ENCODE data around the gene GRM7. TPM values are rescaled to one million over a fixed set of nuclear protein-coding genes. Genes with fewer than 3 reads are reported as not detected.

GRM7 gene
- total and polyA plus RNA-seq, 2 experiments from 2014 or later: 1.7 to 2.7 TPM

DNA sequence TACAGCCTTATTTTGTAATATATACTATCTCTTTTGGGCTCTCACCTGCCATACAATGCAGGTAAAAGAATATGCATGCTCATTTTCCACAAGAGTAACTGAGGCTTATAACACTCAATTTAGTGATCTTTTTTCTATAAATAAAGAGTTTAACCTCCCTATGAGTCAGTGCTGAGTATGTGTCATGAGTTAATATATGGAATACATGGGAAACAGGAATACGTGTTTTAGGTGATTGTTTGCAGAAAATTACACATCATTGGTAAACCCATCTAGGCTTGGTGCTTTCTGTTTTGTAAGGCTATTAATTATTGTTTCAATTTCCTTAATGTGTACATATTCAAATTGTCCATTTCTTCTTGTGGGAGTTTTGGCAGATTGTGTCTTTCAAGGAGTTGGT is 411.3 kb downstream of the GRM7 start:
- Histone ChIP-seq H3K36me3 (replicated peaks; ENCODE audit: insufficient read depth, low read depth) (no peaks in the 10 kb centered on the region), H3K9me3 (ENCODE audit: low read depth) (no peaks in the 10 kb centered on the region), H4K20me1 (ENCODE audit: insufficient read depth, poor library complexity, severe bottlenecking) (no peaks in the 10 kb centered on the region), H3K4me3 (no peak overlapping the region), H2AFZ (no peak overlapping the region), H3K9me2 (replicated peaks; ENCODE audit: insufficient read depth) (no peaks in the 10 kb centered on the region), H3K4me2 (no peak overlapping the region), H3K79me2 (no peaks in the 10 kb centered on the region), H3K4me1 (ENCODE audit: insufficient read depth) (no peaks in the 10 kb centered on the region), H3K27me3 (no peaks in the 10 kb centered on the region), H3K27ac (no peak overlapping the region)
- 73% methylated on average over 1 of the region's 1 CpG for WGBS (ENCODE audit: low lambda C conversion rate, missing lambda C conversion rate)
- TF ChIP-seq EZH2phosphoT487 (IDR thresholded peaks at IDR 0.05; ENCODE audit: low read depth, severe bottlenecking, unreplicated experiment): no peak
- no peak for TF ChIP-seq EZH2 (IDR thresholded peaks at IDR 0.05; ENCODE audit: borderline replicate concordance)
- TF ChIP-seq, protein P1, sequence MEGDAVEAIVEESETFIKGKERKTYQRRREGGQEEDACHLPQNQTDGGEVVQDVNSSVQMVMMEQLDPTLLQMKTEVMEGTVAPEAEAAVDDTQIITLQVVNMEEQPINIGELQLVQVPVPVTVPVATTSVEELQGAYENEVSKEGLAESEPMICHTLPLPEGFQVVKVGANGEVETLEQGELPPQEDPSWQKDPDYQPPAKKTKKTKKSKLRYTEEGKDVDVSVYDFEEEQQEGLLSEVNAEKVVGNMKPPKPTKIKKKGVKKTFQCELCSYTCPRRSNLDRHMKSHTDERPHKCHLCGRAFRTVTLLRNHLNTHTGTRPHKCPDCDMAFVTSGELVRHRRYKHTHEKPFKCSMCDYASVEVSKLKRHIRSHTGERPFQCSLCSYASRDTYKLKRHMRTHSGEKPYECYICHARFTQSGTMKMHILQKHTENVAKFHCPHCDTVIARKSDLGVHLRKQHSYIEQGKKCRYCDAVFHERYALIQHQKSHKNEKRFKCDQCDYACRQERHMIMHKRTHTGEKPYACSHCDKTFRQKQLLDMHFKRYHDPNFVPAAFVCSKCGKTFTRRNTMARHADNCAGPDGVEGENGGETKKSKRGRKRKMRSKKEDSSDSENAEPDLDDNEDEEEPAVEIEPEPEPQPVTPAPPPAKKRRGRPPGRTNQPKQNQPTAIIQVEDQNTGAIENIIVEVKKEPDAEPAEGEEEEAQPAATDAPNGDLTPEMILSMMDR (IDR thresholded peaks at IDR 0.05; ENCODE audit: poor library complexity): no peak
- no peak for DNase-seq (ENCODE audit: low spot score)

GRCh38 chr3:7275396-7275795 is 414.5 kb downstream of the GRM7 start:
- Histone ChIP-seq H3K27ac (no peak overlapping the region), H3K9me2 (replicated peaks; ENCODE audit: insufficient read depth) (no peaks in the 10 kb centered on the region), H4K20me1 (ENCODE audit: insufficient read depth, poor library complexity, severe bottlenecking) (no peaks in the 10 kb centered on the region), H3K36me3 (replicated peaks; ENCODE audit: insufficient read depth, low read depth) (no peaks in the 10 kb centered on the region), H3K79me2 (no peaks in the 10 kb centered on the region), H2AFZ (no peak overlapping the region), H3K4me3 (no peak overlapping the region), H3K27me3 (no peaks in the 10 kb centered on the region), H3K9me3 (ENCODE audit: low read depth) (no peaks in the 10 kb centered on the region), H3K4me1 (ENCODE audit: insufficient read depth) (no peaks in the 10 kb centered on the region), H3K4me2 (no peak overlapping the region)
- TF ChIP-seq, protein P1 (IDR thresholded peaks at IDR 0.05; ENCODE audit: poor library complexity): no peak
- TF ChIP-seq EZH2 (IDR thresholded peaks at IDR 0.05; ENCODE audit: borderline replicate concordance) (no peak), EZH2phosphoT487 (IDR thresholded peaks at IDR 0.05; ENCODE audit: low read depth, severe bottlenecking, unreplicated experiment) (no peak)
- no peak for DNase-seq (ENCODE audit: low spot score)
- 86% methylated on average over 2 of the region's 2 CpGs for WGBS (ENCODE audit: low lambda C conversion rate, missing lambda C conversion rate)

DNA sequence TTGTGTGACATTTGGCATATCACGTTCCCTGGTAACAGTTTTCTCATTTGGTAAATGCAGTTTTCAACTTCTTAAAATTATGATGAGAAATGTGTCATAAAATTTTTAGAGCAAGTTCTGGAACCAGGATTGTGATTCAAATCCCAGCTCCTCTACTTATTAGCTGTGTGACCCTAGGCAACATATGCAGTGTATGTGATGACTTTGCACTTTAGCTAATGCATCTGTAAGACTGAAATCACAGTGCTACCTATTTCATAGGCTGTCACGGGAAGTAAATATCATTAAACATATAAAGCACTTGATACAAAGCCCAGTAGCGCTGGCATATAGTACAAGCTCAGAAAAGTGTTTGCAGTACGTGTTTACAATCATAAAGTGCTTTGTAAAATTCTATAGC is 419.4 kb downstream of the GRM7 start:
- WGBS (ENCODE audit: low lambda C conversion rate, missing lambda C conversion rate): 81% methylated on average over 4 of the region's 4 CpGs
- no peaks in the 10 kb centered on the region for H3K4me1 ChIP-seq (ENCODE audit: insufficient read depth)
- no peak for DNase-seq (ENCODE audit: low spot score)
- no peak overlapping the region for H3K4me2 ChIP-seq
- no peaks in the 10 kb centered on the region for H4K20me1 ChIP-seq (ENCODE audit: insufficient read depth, poor library complexity, severe bottlenecking)
- no peaks in the 10 kb centered on the region for H3K9me2 ChIP-seq (replicated peaks; ENCODE audit: insufficient read depth)
- no peak overlapping the region for H2AFZ ChIP-seq
- H3K79me2 ChIP-seq: no peaks in the 10 kb centered on the region
- H3K27me3 ChIP-seq: no peaks in the 10 kb centered on the region
- no peaks in the 10 kb centered on the region for H3K9me3 ChIP-seq (ENCODE audit: low read depth)
- TF ChIP-seq EZH2 (IDR thresholded peaks at IDR 0.05; ENCODE audit: borderline replicate concordance) (no peak), EZH2phosphoT487 (IDR thresholded peaks at IDR 0.05; ENCODE audit: low read depth, severe bottlenecking, unreplicated experiment) (no peak)
- TF ChIP-seq, protein P1 (IDR thresholded peaks at IDR 0.05; ENCODE audit: poor library complexity): no peak
- no peaks in the 10 kb centered on the region for H3K36me3 ChIP-seq (replicated peaks; ENCODE audit: insufficient read depth, low read depth)
- H3K27ac ChIP-seq: no peak overlapping the region
- H3K4me3 ChIP-seq: no peak overlapping the region

DNA sequence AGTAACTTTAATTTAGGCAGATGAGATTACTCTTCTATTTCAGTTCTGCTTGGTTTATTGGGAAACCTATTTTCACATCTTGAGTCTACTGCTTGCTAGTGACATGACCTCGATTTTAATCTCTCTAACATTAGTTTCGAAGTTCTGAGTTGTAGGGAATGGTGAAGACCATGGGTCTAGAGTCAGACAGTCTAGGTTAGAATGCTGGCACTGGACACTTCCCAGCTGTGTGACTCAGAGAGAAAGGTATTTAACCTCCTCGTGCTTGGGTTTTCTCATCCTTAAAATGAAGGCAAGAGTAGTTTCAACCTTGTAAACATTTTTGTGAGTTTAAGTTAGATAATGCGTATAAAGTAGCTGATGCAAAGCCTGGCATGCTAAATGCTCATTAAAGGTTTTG is 422.1 kb downstream of the GRM7 start:
- H2AFZ ChIP-seq: no peak overlapping the region

More for the DNA sequence above, 422.1 kb downstream of the GRM7 start:
- Histone ChIP-seq H3K9me2 (replicated peaks; ENCODE audit: insufficient read depth) (no peaks in the 10 kb centered on the region), H3K27ac (no peak overlapping the region), H3K36me3 (replicated peaks; ENCODE audit: insufficient read depth, low read depth) (no peaks in the 10 kb centered on the region), H3K4me1 (ENCODE audit: insufficient read depth) (no peaks in the 10 kb centered on the region), H3K4me3 (no peak overlapping the region), H3K27me3 (no peaks in the 10 kb centered on the region), H3K9me3 (ENCODE audit: low read depth) (no peaks in the 10 kb centered on the region), H4K20me1 (ENCODE audit: insufficient read depth, poor library complexity, severe bottlenecking) (no peaks in the 10 kb centered on the region), H3K4me2 (no peak overlapping the region), H3K79me2 (no peaks in the 10 kb centered on the region)
- whole genome bisulfite sequencing (ENCODE audit: low lambda C conversion rate, missing lambda C conversion rate): 66% methylated on average over 4 of the region's 4 CpGs
- DNase-seq (ENCODE audit: low spot score): no peak
- TF ChIP-seq, protein P1 (IDR thresholded peaks at IDR 0.05; ENCODE audit: poor library complexity): no peak
- TF ChIP-seq EZH2phosphoT487 (IDR thresholded peaks at IDR 0.05; ENCODE audit: low read depth, severe bottlenecking, unreplicated experiment): no peak
- TF ChIP-seq EZH2 (IDR thresholded peaks at IDR 0.05; ENCODE audit: borderline replicate concordance): no peak
